DMS114 treated with DMSO at 0.1 percent for 48 hours (cell line): ENCODE data around the gene ATP8A2.
"Not testable (repeated sequence)": the region's sequence is repeated elsewhere in the genome, so short reads cannot be mapped to it uniquely, and the experiment has no call there.

Experiments
- DNase-seq: peaks from one replicate; lab custom pipeline; 2025; ENCODE audit not compliant: unreplicated experiment; lab: John Stamatoyannopoulos, UW

The ATP8A2 gene

GRCh38 chr13:25538276-25538675 is 166.5 kb downstream of the ATP8A2 start:
- no peak for DNase-seq

- no peak for DNase-seq
Observed at GRCh38 chr13:25541434-25542123, 169.8 kb downstream of the ATP8A2 start.

GRCh38 chr13:25548991-25549390 is 177.2 kb downstream of the ATP8A2 start:
- not testable (repeated sequence) for DNase-seq

GRCh38 chr13:25561812-25562211 is 190.0 kb downstream of the ATP8A2 start:
- no peak for DNase-seq

- no peak for DNase-seq
Observed at GRCh38 chr13:25570185-25570584, 198.4 kb downstream of the ATP8A2 start.

- no peak for DNase-seq
Observed at GRCh38 chr13:25571237-25571636, 199.5 kb downstream of the ATP8A2 start.

GRCh38 chr13:25572171-25572570 is 200.4 kb downstream of the ATP8A2 start:
- not testable (repeated sequence) for DNase-seq

- DNase-seq: peak; percentile 62
Observed at GRCh38 chr13:25574437-25575411, 202.9 kb downstream of the ATP8A2 start.

GRCh38 chr13:25575562-25575961 is 203.8 kb downstream of the ATP8A2 start:
- DNase-seq: no peak

- no peak for DNase-seq
Observed at GRCh38 chr13:25578526-25578925, 206.8 kb downstream of the ATP8A2 start.

- no peak for DNase-seq
Observed at GRCh38 chr13:25579221-25579620, 207.4 kb downstream of the ATP8A2 start.

GRCh38 chr13:25581351-25581750 is 209.6 kb downstream of the ATP8A2 start:
- DNase-seq: no peak

GRCh38 chr13:25584087-25584486 is 212.3 kb downstream of the ATP8A2 start:
- no peak for DNase-seq

- DNase-seq: no peak
Observed at GRCh38 chr13:25585000-25585399, 213.2 kb downstream of the ATP8A2 start.

- DNase-seq: no peak
Observed at GRCh38 chr13:25587326-25587980, 215.7 kb downstream of the ATP8A2 start.

- no peak for DNase-seq
Observed at GRCh38 chr13:25588336-25589060, 216.7 kb downstream of the ATP8A2 start.

GRCh38 chr13:25598421-25598820 is 226.6 kb downstream of the ATP8A2 start:
- no peak for DNase-seq

- DNase-seq: no peak
Observed at GRCh38 chr13:25602176-25602575, 230.4 kb downstream of the ATP8A2 start.

- no peak for DNase-seq
Observed at GRCh38 chr13:25604106-25604505, 232.3 kb downstream of the ATP8A2 start.

- DNase-seq: no peak
Observed at GRCh38 chr13:25607096-25607495, 235.3 kb downstream of the ATP8A2 start.

GRCh38 chr13:25608181-25608580 is 236.4 kb downstream of the ATP8A2 start:
- no peak for DNase-seq
